Endothelial cell of umbilical vein (primary cell): ENCODE results near the gene RBM3.

Source experiments
- CTCF ChIP-seq, 2 donors: IDR thresholded peaks; 1 replicate in 1 of 2; 2 replicates in 1 of 2; pipeline ENCODE4 v1.5.1; 2011; ENCODE audit warnings: low read length in 2 of 2, mild to moderate bottlenecking in 2 of 2, moderate library complexity in 2 of 2, control low read depth in 1 of 2, inconsistent platforms in 1 of 2, low read depth in 1 of 2; ENCODE audit not compliant: insufficient read depth in 1 of 2; ENCODE audit errors: extremely low read depth in 1 of 2
- GATA2 ChIP-seq: IDR thresholded peaks from 2 replicates; pipeline ENCODE4 v1.7.0; 2011; ENCODE audit warnings: low read depth, mild to moderate bottlenecking, moderate library complexity, mixed read lengths, low read length; ENCODE audit not compliant: insufficient read length, insufficient read depth
- MYC ChIP-seq: IDR thresholded peaks from one replicate; pipeline ENCODE4 v1.6.1; 2011; ENCODE audit warnings: mild to moderate bottlenecking, low read depth, low read length
- POLR2A ChIP-seq: IDR thresholded peaks from 2 replicates; pipeline ENCODE4 v1.6.1; 2012; ENCODE audit warnings: low read depth, mild to moderate bottlenecking, control low read depth, low read length
- POLR2AphosphoS5 ChIP-seq: IDR thresholded peaks from 2 replicates; pipeline ENCODE4 v1.6.1; 2012; ENCODE audit warnings: low read depth, mild to moderate bottlenecking, control low read depth, low read length, moderate library complexity; ENCODE audit not compliant: insufficient read depth

GRCh38 chrX:48541140-48541814 is 33.0 kb upstream of the RBM3 start:
- TF ChIP-seq CTCF (IDR thresholded peaks at IDR 0.05; ENCODE audit: extremely low read depth in 1 of 2, insufficient read depth in 1 of 2, low read depth in 1 of 2, low read length in 2 of 2) (no peak), MYC (no peak), POLR2A (no peak), POLR2AphosphoS5 (no peak), GATA2 (no peak)
